GM10248 (cell line): ENCODE measurements around the gene STAT4.
A peak's percentile ranks its signal among the peaks of the same experiment; 100 is the strongest.

Experiments used
- CTCF ChIA-PET: fragments of 300-600 bp; sonication (Branson Sonifier 250); formaldehyde crosslinking; extraction: SDS; loops from one replicate; lab custom pipeline; 2021; ENCODE audit warnings: antibody characterized with exemption; lab: Yijun Ruan, JAX
- POLR2A ChIA-PET: fragments of 350-650 bp; sonication (Branson Sonifier 250); formaldehyde crosslinking; extraction: SDS; loops from one replicate; lab custom pipeline; 2020; ENCODE audit warnings: antibody characterized with exemption; lab: Yijun Ruan, JAX
- DNase-seq: peaks from one replicate; pipeline ENCODE4 v3.0.0; 2012; ENCODE audit errors: extremely low spot score
- TF ChIP-seq, protein P1 (sequence below): IDR thresholded peaks from 2 replicates; pipeline ENCODE4 v1.5.1; 2012; ENCODE audit warnings: mild to moderate bottlenecking, low read depth; ENCODE audit errors: extremely low read depth, missing control alignments, control extremely low read depth

Gene STAT4

DNA sequence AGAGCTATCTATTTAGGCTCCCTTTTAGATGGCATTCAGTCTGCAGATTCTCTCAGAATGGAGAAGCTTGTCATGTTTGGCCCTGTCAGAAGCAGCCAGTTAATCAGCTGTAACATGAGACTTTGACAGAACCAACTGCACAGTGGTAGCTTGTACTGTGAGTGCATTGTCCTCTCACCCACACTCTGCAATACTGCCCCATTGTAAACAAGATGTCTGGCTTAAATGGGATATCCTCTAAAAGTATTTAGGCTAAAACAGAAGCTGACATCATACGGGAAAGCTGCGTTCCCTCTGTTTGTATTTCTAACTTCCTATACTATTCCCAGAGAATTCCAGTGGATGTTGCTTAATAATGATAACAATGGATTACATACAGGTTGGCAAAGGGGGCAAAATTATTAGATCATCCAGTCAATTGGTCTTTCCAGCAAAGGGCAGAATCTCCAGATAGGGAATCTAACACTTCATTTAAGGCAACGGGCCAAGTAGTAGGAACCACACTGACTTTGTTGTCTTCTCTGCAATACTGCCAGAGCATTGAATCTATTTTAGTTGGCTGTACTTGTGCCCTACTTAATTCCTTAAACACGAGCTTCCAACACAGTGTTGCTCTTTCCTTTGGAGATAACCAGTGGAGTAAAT is 15.4 kb upstream of the STAT4 start:
- TF ChIP-seq, protein P1, sequence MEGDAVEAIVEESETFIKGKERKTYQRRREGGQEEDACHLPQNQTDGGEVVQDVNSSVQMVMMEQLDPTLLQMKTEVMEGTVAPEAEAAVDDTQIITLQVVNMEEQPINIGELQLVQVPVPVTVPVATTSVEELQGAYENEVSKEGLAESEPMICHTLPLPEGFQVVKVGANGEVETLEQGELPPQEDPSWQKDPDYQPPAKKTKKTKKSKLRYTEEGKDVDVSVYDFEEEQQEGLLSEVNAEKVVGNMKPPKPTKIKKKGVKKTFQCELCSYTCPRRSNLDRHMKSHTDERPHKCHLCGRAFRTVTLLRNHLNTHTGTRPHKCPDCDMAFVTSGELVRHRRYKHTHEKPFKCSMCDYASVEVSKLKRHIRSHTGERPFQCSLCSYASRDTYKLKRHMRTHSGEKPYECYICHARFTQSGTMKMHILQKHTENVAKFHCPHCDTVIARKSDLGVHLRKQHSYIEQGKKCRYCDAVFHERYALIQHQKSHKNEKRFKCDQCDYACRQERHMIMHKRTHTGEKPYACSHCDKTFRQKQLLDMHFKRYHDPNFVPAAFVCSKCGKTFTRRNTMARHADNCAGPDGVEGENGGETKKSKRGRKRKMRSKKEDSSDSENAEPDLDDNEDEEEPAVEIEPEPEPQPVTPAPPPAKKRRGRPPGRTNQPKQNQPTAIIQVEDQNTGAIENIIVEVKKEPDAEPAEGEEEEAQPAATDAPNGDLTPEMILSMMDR: no peak
- ChIA-PET CTCF (interaction anchor here (0.8 to 4.5 kb wide), 16 partner anchors 8 to 996 kb away, joined by 3 to 41 read pairs (median 6); no protein-coding TSS in a partner anchor), POLR2A (no interaction called here)
- DNase-seq: no peak

DNA sequence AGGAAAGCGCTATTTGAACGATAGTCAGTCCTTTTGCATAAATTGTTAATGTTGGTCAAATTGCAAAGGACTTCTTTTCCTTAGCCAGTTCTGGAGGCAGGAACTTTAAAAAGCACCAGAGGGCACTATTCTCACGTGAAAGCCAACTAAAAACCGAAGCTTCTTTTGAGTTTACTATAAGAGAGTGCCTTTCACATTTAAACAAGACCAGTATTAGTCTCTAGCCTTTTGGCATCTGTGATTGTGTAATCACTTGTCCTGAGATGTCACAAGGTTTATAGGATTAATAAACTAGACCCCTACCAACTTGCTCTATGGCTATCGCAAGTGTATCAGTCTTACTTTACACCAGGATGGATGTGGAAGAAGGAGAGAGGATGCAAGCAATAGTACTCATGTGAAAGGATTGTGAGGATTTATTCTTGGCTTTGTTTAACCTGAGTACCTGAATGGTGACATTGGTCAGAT is 14.4 kb upstream of the STAT4 start:
- TF ChIP-seq, protein P1: peak; percentile 45
- peak; percentile 31 for DNase-seq
- POLR2A ChIA-PET: no interaction called here

GRCh38 chr2:191158747-191159146 is 8.0 kb upstream of the STAT4 start:
- ChIA-PET POLR2A (no interaction called here), CTCF (interaction anchor here (1.0 to 2.9 kb wide), 8 partner anchors 8 to 145 kb away, joined by 3 to 28 read pairs (median 3); no protein-coding TSS in a partner anchor)
- DNase-seq: no peak
- TF ChIP-seq, protein P1: no peak

More for the DNA sequence above, 14.4 kb upstream of the STAT4 start:
- CTCF ChIA-PET: interaction anchor here (0.5 to 4.5 kb wide), 23 partner anchors 9 to 997 kb away, joined by 3 to 41 read pairs (median 6); partner anchors contain the start of gene STAT4

- ChIA-PET CTCF (interaction anchor here (1.0 to 2.9 kb wide), 10 partner anchors 8 to 145 kb away, joined by 3 to 28 read pairs (median 3); no protein-coding TSS in a partner anchor), POLR2A (no interaction called here)
- DNase-seq: no peak
- TF ChIP-seq, protein P1: no peak
Measured at GRCh38 chr2:191158193-191158592, 7.4 kb upstream of the STAT4 start.

DNA sequence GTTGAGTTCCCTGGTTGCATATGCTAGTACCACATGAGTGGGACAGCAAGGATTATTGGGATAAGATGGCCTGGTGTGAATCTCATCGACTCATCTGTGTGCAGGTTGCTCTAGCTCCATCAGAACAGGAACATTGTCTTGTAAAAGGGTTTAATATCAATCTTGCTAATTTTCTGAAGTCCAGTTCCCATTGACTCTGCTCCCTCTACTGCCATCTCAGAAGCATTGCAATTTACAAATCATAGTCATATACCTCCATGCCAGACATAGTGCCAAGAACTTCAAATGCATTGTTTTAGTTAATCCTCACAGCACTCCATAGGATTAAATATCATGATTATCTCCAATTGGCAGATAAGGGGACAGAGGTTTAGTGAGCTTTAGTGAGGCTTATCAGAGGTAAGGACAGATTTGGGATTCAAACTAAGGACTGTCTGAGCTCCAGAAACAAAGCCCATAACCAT is 4.8 kb upstream of the STAT4 start:
- TF ChIP-seq, protein P1: peak; percentile 77

GRCh38 chr2:191153716-191154115 is 2.9 kb upstream of the STAT4 start:
- ChIA-PET POLR2A (no interaction called here), CTCF (interaction anchor here (1.6 to 4.0 kb wide), 3 partner anchors 19 to 102 kb away, joined by 3 to 187 read pairs (median 24); no protein-coding TSS in a partner anchor)
- DNase-seq: no peak
- TF ChIP-seq, protein P1: no peak

More for the DNA sequence above, 4.8 kb upstream of the STAT4 start:
- CTCF ChIA-PET: interaction anchor here (0.7 to 4.0 kb wide), 30 partner anchors 10 to 375 kb away, joined by 3 to 187 read pairs (median 4); no protein-coding TSS in a partner anchor
- peak; percentile 31 for DNase-seq
- POLR2A ChIA-PET: no interaction called here
